HUDEP-2 (cell line): Measurements from ENCODE around the gene ARHGEF28.

Experiments
- DNase-seq, 76 experiments: peaks; one replicate each; lab custom pipeline; 2025; ENCODE audit not compliant: unreplicated experiment in 76 of 76; lab: John Stamatoyannopoulos, UW

The ARHGEF28 gene

GRCh38 chr5:73894860-73895259 lies 268.9 kb downstream of the ARHGEF28 start:
- DNase-seq = no peak

GRCh38 chr5:73895471-73895870 lies 269.5 kb downstream of the ARHGEF28 start:
- DNase-seq = no peak

GRCh38 chr5:73896097-73896496 lies 270.1 kb downstream of the ARHGEF28 start:
- DNase-seq = no peak

GRCh38 chr5:73896668-73897067 lies 270.7 kb downstream of the ARHGEF28 start:
- DNase-seq = no peak

GRCh38 chr5:73897893-73898292 lies 271.9 kb downstream of the ARHGEF28 start:
- DNase-seq = no peak

- no peak for DNase-seq
Measured at GRCh38 chr5:73899055-73899454, 273.1 kb downstream of the ARHGEF28 start.

GRCh38 chr5:73899916-73900315 lies 273.9 kb downstream of the ARHGEF28 start:
- DNase-seq = no peak

- no peak for DNase-seq
Measured at GRCh38 chr5:73900566-73900965, 274.6 kb downstream of the ARHGEF28 start.

- DNase-seq = no peak
Measured at GRCh38 chr5:73901043-73901442, 275.0 kb downstream of the ARHGEF28 start.

- peak in 1 of 76 experiments; percentile 3 for DNase-seq
Measured at GRCh38 chr5:73901455-73901854, 275.5 kb downstream of the ARHGEF28 start.

GRCh38 chr5:73902327-73903051 lies 276.5 kb downstream of the ARHGEF28 start:
- DNase-seq = peak in 17 of 76 experiments; percentile 1 to 38 (median 13)

GRCh38 chr5:73903169-73903568 lies 277.2 kb downstream of the ARHGEF28 start:
- DNase-seq = no peak

- DNase-seq = no peak
Measured at GRCh38 chr5:73906277-73906676, 280.3 kb downstream of the ARHGEF28 start.

GRCh38 chr5:73907164-73907563 lies 281.2 kb downstream of the ARHGEF28 start:
- DNase-seq = no peak

- DNase-seq = no peak
Measured at GRCh38 chr5:73908395-73908794, 282.4 kb downstream of the ARHGEF28 start.

- DNase-seq = no peak
Measured at GRCh38 chr5:73908846-73909245, 282.9 kb downstream of the ARHGEF28 start.

GRCh38 chr5:73909474-73909873 lies 283.5 kb downstream of the ARHGEF28 start:
- no peak for DNase-seq

- no peak for DNase-seq
Measured at GRCh38 chr5:73911761-73912393, 285.9 kb downstream of the ARHGEF28 start.

- DNase-seq = no peak
Measured at GRCh38 chr5:73912821-73913271, 286.9 kb downstream of the ARHGEF28 start.

GRCh38 chr5:73913971-73914370 lies 288.0 kb downstream of the ARHGEF28 start:
- no peak for DNase-seq

GRCh38 chr5:73915345-73915744 lies 289.3 kb downstream of the ARHGEF28 start:
- DNase-seq = no peak

- no peak for DNase-seq
Measured at GRCh38 chr5:73917433-73917832, 291.4 kb downstream of the ARHGEF28 start.
